ENCODE measurements around the gene ANKRD35. TPM values are rescaled to one million over a fixed set of nuclear protein-coding genes. Genes with fewer than 3 reads are reported as not detected.

Gene ANKRD35
- total RNA-seq, 1 donor from 2014 or later, result 0.31 TPM

GRCh38 chr1:145874646-145875045, 11.0 kb downstream of the ANKRD35 start:
- no peaks in the 10 kb centered on the region for H3K36me3 Mint-ChIP-seq (ENCODE audit: insufficient read depth)
- no peak for DNase-seq (ENCODE audit: low spot score, unreplicated experiment)
- H3K4me3 Mint-ChIP-seq (ENCODE audit: low read depth), result no peak overlapping the region
- H3K4me1 Mint-ChIP-seq (ENCODE audit: low read depth), result peaks cover 7% of the 10 kb centered on the region
- TF ChIP-seq CTCF (IDR thresholded peaks at IDR 0.05; ENCODE audit: unreplicated experiment), result no peak
- no peaks in the 10 kb centered on the region for H3K9me3 Mint-ChIP-seq (ENCODE audit: low read depth)
- H3K27me3 Mint-ChIP-seq, result peaks cover 63% of the 10 kb centered on the region
- no peak overlapping the region for H3K27ac Mint-ChIP-seq

- H3K4me3 Mint-ChIP-seq (ENCODE audit: low read depth), result peak overlapping the region; percentile 57
- no peak for DNase-seq (ENCODE audit: low spot score, unreplicated experiment)
- no peak for TF ChIP-seq CTCF (IDR thresholded peaks at IDR 0.05; ENCODE audit: unreplicated experiment)
These were observed 13.4 kb downstream of the ANKRD35 start for GRCh38 chr1:145871994-145872924.

GRCh38 chr1:145868232-145868631, 17.4 kb downstream of the ANKRD35 start:
- no peak overlapping the region for H3K4me3 Mint-ChIP-seq (ENCODE audit: low read depth)
- peaks cover 47% of the 10 kb centered on the region for H3K27me3 Mint-ChIP-seq
- H3K27ac Mint-ChIP-seq, result no peak overlapping the region

More at GRCh38 chr1:145871994-145872924, 13.4 kb downstream of the ANKRD35 start:
- Mint-ChIP-seq H3K36me3 (ENCODE audit: insufficient read depth) (no peaks in the 10 kb centered on the region), H3K27ac (no peak overlapping the region), H3K4me1 (ENCODE audit: low read depth) (peaks cover 3% of the 10 kb centered on the region), H3K27me3 (peaks cover 62% of the 10 kb centered on the region), H3K9me3 (ENCODE audit: low read depth) (no peaks in the 10 kb centered on the region)

GRCh38 chr1:145863282-145864018, 22.2 kb downstream of the ANKRD35 start:
- DNase-seq (ENCODE audit: low spot score, unreplicated experiment), result no peak
- peaks cover 3% of the 10 kb centered on the region for H3K4me1 Mint-ChIP-seq (ENCODE audit: low read depth)
- no peak overlapping the region for H3K27ac Mint-ChIP-seq
- no peak overlapping the region for H3K4me3 Mint-ChIP-seq (ENCODE audit: low read depth)
- no peaks in the 10 kb centered on the region for H3K36me3 Mint-ChIP-seq (ENCODE audit: insufficient read depth)
- no peak for TF ChIP-seq CTCF (IDR thresholded peaks at IDR 0.05; ENCODE audit: unreplicated experiment)
- no peaks in the 10 kb centered on the region for H3K9me3 Mint-ChIP-seq (ENCODE audit: low read depth)
- peaks cover 25% of the 10 kb centered on the region for H3K27me3 Mint-ChIP-seq

More at GRCh38 chr1:145868232-145868631, 17.4 kb downstream of the ANKRD35 start:
- peaks cover 3% of the 10 kb centered on the region for H3K4me1 Mint-ChIP-seq (ENCODE audit: low read depth)
- DNase-seq (ENCODE audit: low spot score, unreplicated experiment), result no peak
- no peaks in the 10 kb centered on the region for H3K36me3 Mint-ChIP-seq (ENCODE audit: insufficient read depth)
- H3K9me3 Mint-ChIP-seq (ENCODE audit: low read depth), result no peaks in the 10 kb centered on the region
- no peak for TF ChIP-seq CTCF (IDR thresholded peaks at IDR 0.05; ENCODE audit: unreplicated experiment)

- H3K9me3 Mint-ChIP-seq (ENCODE audit: low read depth), result no peaks in the 10 kb centered on the region
- peak overlapping the region; percentile 96 for H3K27ac Mint-ChIP-seq
- peak overlapping the region; percentile 96 for H3K4me3 Mint-ChIP-seq (ENCODE audit: low read depth)
- H3K36me3 Mint-ChIP-seq (ENCODE audit: insufficient read depth), result peaks cover 3% of the 10 kb centered on the region
- peaks cover 11% of the 10 kb centered on the region for H3K27me3 Mint-ChIP-seq
- DNase-seq (ENCODE audit: low spot score, unreplicated experiment), result peak; percentile 70
- TF ChIP-seq CTCF (IDR thresholded peaks at IDR 0.05; ENCODE audit: unreplicated experiment), result peak; percentile 23
- H3K4me1 Mint-ChIP-seq (ENCODE audit: low read depth), result peaks cover 5% of the 10 kb centered on the region
These were observed 26.1 kb downstream of the ANKRD35 start for GRCh38 chr1:145859491-145860023.
